ENCODE data around the gene OR8J1.

- TF ChIP-seq ZNF311 (CRISPR knock-in tag; IDR thresholded peaks at IDR 0.05) (no peak), YY1 (IDR thresholded peaks at IDR 0.05; ENCODE audit: borderline replicate concordance in 1 of 3, control insufficient read depth in 1 of 3, extremely low read depth in 1 of 3, insufficient read depth in 3 of 3, insufficient read length in 1 of 3, insufficient replicate concordance in 2 of 3, low read depth in 1 of 3, low read length in 2 of 3) (no peak), ARID3B (CRISPR knock-in tag; IDR thresholded peaks at IDR 0.05; ENCODE audit: borderline replicate concordance) (no peak), NR2C1 (IDR thresholded peaks at IDR 0.05) (no peak), NR2C1 (tag; IDR thresholded peaks at IDR 0.05) (no peak), ZNF717 (CRISPR knock-in tag; IDR thresholded peaks at IDR 0.05) (no peak), CBFA2T3 (IDR thresholded peaks at IDR 0.05) (no peak), JUN (IDR thresholded peaks at IDR 0.05; ENCODE audit: borderline replicate concordance, low read depth, low read length) (no peak), JUN (CRISPR knock-in tag; IDR thresholded peaks at IDR 0.05; ENCODE audit: borderline replicate concordance) (no peak), UBTF (IDR thresholded peaks at IDR 0.05; ENCODE audit: borderline replicate concordance in 1 of 2, low read depth in 2 of 2, low read length in 2 of 2) (no peak), CTCF (IDR thresholded peaks at IDR 0.05 in 2 of 3, conservative IDR thresholded peaks at IDR 0.05 in 1 of 3; ENCODE audit: insufficient read depth in 2 of 3, low read depth in 1 of 3, low read length in 3 of 3) (no peak), GABPA (tag; conservative IDR thresholded peaks at IDR 0.05; ENCODE audit: low read depth) (no peak), ILF3 (IDR thresholded peaks at IDR 0.05; ENCODE audit: borderline replicate concordance) (no peak), CAMTA2 (CRISPR knock-in tag; conservative IDR thresholded peaks at IDR 0.05) (no peak)
Measured at GRCh38 chr11:56345739-56346138, 8.4 kb upstream of the OR8J1 start, which contains the start of gene OR8K1.
